Measurements from ENCODE around the gene CD99L2. TPM values are rescaled to one million over a fixed set of nuclear protein-coding genes. Genes with fewer than 3 reads are reported as not detected.

The CD99L2 gene
- total RNA-seq, 2 donors from 2014 or later = 12.3 to 15.4 TPM

GRCh38 chrX:150905293-150905692 lies 6.8 kb upstream of the CD99L2 start:
- no peak overlapping the region for H3K9ac ChIP-seq (ENCODE audit: low read depth in 2 of 2, low read length in 2 of 2)
- intact Hi-C loops (cut with DNase I) = no loop called here
- no peak overlapping the region for H3K27ac ChIP-seq
- H3K27me3 ChIP-seq = no peaks in the 10 kb centered on the region
- no peaks in the 10 kb centered on the region for H3K4me1 ChIP-seq
- no peak for DNase-seq
- TF ChIP-seq, protein P1, sequence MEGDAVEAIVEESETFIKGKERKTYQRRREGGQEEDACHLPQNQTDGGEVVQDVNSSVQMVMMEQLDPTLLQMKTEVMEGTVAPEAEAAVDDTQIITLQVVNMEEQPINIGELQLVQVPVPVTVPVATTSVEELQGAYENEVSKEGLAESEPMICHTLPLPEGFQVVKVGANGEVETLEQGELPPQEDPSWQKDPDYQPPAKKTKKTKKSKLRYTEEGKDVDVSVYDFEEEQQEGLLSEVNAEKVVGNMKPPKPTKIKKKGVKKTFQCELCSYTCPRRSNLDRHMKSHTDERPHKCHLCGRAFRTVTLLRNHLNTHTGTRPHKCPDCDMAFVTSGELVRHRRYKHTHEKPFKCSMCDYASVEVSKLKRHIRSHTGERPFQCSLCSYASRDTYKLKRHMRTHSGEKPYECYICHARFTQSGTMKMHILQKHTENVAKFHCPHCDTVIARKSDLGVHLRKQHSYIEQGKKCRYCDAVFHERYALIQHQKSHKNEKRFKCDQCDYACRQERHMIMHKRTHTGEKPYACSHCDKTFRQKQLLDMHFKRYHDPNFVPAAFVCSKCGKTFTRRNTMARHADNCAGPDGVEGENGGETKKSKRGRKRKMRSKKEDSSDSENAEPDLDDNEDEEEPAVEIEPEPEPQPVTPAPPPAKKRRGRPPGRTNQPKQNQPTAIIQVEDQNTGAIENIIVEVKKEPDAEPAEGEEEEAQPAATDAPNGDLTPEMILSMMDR (IDR thresholded peaks at IDR 0.05) = no peak
- no peaks in the 10 kb centered on the region for H3K36me3 ChIP-seq
- no peak overlapping the region for H3K4me3 ChIP-seq
- no peaks in the 10 kb centered on the region for H3K9me3 ChIP-seq

GRCh38 chrX:150903110-150903508 lies 4.6 kb upstream of the CD99L2 start:
- no peak overlapping the region for H3K4me3 ChIP-seq
- H3K9me3 ChIP-seq = no peaks in the 10 kb centered on the region
- no peaks in the 10 kb centered on the region for H3K27me3 ChIP-seq
- H3K36me3 ChIP-seq = no peaks in the 10 kb centered on the region
- no peak overlapping the region for H3K9ac ChIP-seq (ENCODE audit: low read depth in 2 of 2, low read length in 2 of 2)
- DNase-seq = no peak
- TF ChIP-seq, protein P1 (IDR thresholded peaks at IDR 0.05) = no peak
- no peak overlapping the region for H3K27ac ChIP-seq
- intact Hi-C loops (cut with DNase I) = no loop called here
- no peaks in the 10 kb centered on the region for H3K4me1 ChIP-seq

DNA sequence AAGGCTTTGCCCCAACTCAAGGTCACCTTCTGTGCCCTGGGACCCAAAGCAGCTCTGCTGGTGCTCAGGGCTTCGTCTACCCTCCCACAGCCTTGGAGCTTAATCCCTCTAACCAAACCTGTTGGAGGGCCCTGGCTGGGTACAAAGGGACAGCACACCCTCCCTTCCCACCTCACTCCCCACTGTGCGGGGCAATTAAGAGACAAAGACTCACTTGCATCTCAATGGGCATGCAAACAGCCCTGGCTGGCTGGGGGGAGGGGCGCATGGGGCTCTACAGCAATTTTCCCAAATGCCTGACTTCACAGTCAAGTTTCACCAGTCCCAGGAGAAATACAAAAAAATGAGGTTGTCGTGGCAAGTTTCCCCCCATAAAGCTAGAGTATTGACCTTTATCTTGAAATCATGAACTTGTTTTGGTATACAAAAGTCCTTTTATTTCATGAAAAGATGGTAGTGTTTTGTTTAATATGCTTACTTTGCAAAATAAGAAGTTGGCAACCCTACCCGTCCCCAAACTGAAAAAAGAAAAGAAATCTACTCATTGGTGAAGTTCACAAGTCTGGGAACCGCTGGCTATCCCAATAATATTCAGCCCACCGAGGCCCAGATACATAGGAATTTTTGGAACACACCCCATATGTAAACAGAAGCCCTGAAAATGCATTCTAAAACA lies 4.1 kb upstream of the CD99L2 start:
- Histone ChIP-seq H3K4me1 (no peaks in the 10 kb centered on the region), H3K27ac (no peak overlapping the region), H3K9me3 (no peaks in the 10 kb centered on the region), H3K9ac (ENCODE audit: low read depth in 2 of 2, low read length in 2 of 2) (no peak overlapping the region), H3K36me3 (no peaks in the 10 kb centered on the region), H3K4me3 (no peak overlapping the region), H3K27me3 (no peaks in the 10 kb centered on the region)
- no peak for DNase-seq
- intact Hi-C loops (cut with DNase I) = no loop called here
- TF ChIP-seq, protein P1 (IDR thresholded peaks at IDR 0.05) = no peak

DNA sequence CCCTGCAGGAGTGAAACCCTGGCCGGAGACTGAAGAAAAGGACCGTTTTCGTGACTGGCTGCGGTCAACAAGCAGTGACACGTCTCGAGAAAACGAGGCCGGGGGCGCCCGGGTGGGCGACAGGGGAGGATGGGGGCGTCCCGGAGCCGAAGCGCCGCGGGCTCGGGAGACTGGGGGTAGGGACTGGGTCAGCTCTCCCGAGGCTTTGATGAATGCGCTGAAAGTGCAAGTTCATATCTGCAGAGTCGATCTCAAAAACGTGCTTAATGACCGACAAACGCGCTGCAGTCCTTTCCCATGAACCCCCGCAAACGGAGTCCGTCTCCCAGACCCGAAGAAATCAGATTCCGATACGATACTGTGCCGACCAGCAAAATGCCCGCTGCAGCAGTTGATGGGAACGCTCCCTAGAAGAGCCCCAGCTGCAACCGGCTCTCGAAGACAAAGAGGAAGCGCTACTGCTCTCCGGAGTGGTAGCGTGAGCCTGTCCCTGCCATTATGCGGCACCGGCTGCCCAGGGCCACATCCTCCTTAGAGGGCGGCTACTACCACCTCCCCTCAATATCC lies 806 bp upstream of the CD99L2 start:
- Histone ChIP-seq H3K36me3 (no peaks in the 10 kb centered on the region), H3K9me3 (no peaks in the 10 kb centered on the region), H3K9ac (ENCODE audit: low read depth in 2 of 2, low read length in 2 of 2) (peak overlapping the region; percentile 61 to 72), H3K4me3 (peak overlapping the region; percentile 53), H3K27me3 (no peaks in the 10 kb centered on the region), H3K27ac (peak overlapping the region; percentile 52), H3K4me1 (no peaks in the 10 kb centered on the region)
- intact Hi-C loops (cut with DNase I) = no loop called here
- TF ChIP-seq, protein P1 (IDR thresholded peaks at IDR 0.05) = no peak
- peak; percentile 54 for DNase-seq

DNA sequence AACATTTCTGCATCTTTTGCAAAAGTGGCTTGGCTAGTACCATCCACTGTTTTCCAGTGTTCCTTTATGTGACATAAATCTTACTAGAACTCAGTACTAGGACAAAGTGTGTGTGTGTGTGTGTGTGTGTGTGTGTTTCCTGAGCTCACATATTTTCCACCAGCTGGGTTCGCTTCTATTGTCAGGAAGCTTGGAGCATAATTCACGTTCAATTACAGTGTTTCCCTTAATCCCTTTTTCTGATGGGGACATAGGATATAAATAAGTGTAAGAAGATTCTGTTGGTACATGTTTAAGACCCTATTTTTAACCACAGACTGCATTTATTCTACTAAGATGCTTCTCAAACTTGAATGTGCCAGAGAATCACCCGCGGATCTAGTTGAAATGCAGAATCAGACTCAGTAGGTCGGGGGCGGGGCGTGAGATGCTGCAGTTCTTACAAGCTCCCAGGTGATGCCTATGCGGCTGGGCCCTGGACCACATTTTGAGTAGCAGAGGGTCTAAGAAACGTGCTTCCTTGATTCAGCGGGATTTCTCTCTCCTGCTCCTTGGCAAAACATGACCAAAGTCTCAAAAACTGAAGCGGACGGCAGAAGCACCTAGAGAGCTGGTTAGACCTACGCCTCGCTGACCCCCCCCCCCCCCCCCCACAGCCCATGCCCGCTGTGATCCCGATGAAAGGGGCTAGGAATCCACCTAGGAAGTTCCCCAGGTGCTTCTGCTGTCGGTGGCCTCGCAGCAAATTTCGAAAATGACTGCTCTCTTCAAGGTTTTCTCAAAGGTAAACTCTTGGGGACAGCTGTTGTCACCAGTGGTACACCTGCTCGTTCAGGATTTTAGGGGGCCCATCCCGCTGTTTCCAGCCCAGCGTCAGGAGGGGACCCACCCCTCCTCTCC lies 797 bp downstream of the CD99L2 start:
- intact Hi-C loops (cut with DNase I) = no loop called here
- TF ChIP-seq, protein P1 (IDR thresholded peaks at IDR 0.05) = no peak
- Histone ChIP-seq H3K9me3 (no peaks in the 10 kb centered on the region), H3K27me3 (no peaks in the 10 kb centered on the region), H3K4me3 (peak overlapping the region; percentile 53), H3K9ac (ENCODE audit: low read depth in 2 of 2, low read length in 2 of 2) (peak overlapping the region; percentile 55 to 66), H3K27ac (no peak overlapping the region), H3K4me1 (no peaks in the 10 kb centered on the region), H3K36me3 (no peaks in the 10 kb centered on the region)
- peak; percentile 51 for DNase-seq
